PC-3 (cell line): ENCODE data around the gene NCS1. TPM values are rescaled to one million over a fixed set of nuclear protein-coding genes. Genes with fewer than 3 reads are reported as not detected.

Source experiments
- ATAC-seq: fragments of 200-7000 bp; cut with Tn5 transposase; 2 replicates; pipeline ENCODE4 v1.9.1; 2020; ENCODE audit warnings: mild to moderate bottlenecking, moderate library complexity
- BruUV-seq: library from RNA; stranded (reverse); fragments of 400-500 nt; replicated peaks from 2 replicates; lab custom pipeline; 2021; lab: Mats Ljungman, UMichigan
- CTCF ChIA-PET: fragments of 300-600 bp; sonication (Branson Sonifier 250); formaldehyde crosslinking; loops from one replicate; lab custom pipeline; 2022; ENCODE audit warnings: antibody characterized with exemption; lab: Charles Lee
- POLR2A ChIA-PET: fragments of 300-600 bp; sonication (Branson Sonifier 250); formaldehyde crosslinking; loops from one replicate; lab custom pipeline; 2022; ENCODE audit warnings: antibody characterized with exemption; ENCODE audit not compliant: unreplicated experiment; lab: Charles Lee
- DNase-seq: peaks from one replicate; pipeline ENCODE4 v3.0.0-alpha.2; 2015
- H2AFZ ChIP-seq: fragments of 300-600 bp; sonication (generic); 2 replicates; pipeline ENCODE4 v1.6.0; 2016; ENCODE audit warnings: antibody characterized with exemption, low read length
- H3F3A ChIP-seq: fragments of 300-600 bp; sonication (generic); one replicate; pipeline ENCODE4 v1.6.0; 2017; ENCODE audit warnings: antibody characterized with exemption, low read length, control low read depth, mild to moderate bottlenecking; ENCODE audit not compliant: unreplicated experiment
- H3K27ac ChIP-seq: fragments of 300-600 bp; sonication (generic); 2 replicates; pipeline ENCODE4 v1.5.1; 2016; ENCODE audit warnings: mild to moderate bottlenecking, low read length
- H3K27me3 ChIP-seq: fragments of 300-600 bp; sonication (generic); 2 replicates; pipeline ENCODE4 v1.6.1; 2016; ENCODE audit warnings: low read length, mixed read lengths
- H3K36me3 ChIP-seq: fragments of 300-600 bp; sonication (generic); 2 replicates; pipeline ENCODE4 v1.6.1; 2016; ENCODE audit warnings: low read depth, mixed run types, low read length, mixed read lengths
- H3K4me1 ChIP-seq: fragments of 300-600 bp; sonication (generic); 2 replicates; pipeline ENCODE4 v1.5.1; 2016; ENCODE audit warnings: low read length; ENCODE audit not compliant: insufficient read depth
- H3K4me2 ChIP-seq: fragments of 300-600 bp; sonication (generic); 2 replicates; pipeline ENCODE4 v1.6.0; 2016; ENCODE audit warnings: low read length
- H3K4me3 ChIP-seq: fragments of 300-600 bp; sonication (generic); 2 replicates; pipeline ENCODE4 v1.5.1; 2016; ENCODE audit warnings: mild to moderate bottlenecking, low read length, mixed read lengths
- H3K79me2 ChIP-seq: fragments of 300-600 bp; sonication (generic); 2 replicates; pipeline ENCODE4 v1.6.1; 2017; ENCODE audit warnings: low read length, mixed read lengths
- H3K9ac ChIP-seq: fragments of 300-600 bp; sonication (generic); 2 replicates; pipeline ENCODE4 v1.6.0; 2016; ENCODE audit warnings: mild to moderate bottlenecking, low read length
- H3K9me2 ChIP-seq: fragments of 300-600 bp; sonication (generic); replicated peaks from 2 replicates; pipeline ENCODE4 v1.6.1; 2016; ENCODE audit warnings: mixed run types, low read length, mixed read lengths
- H3K9me3 ChIP-seq: fragments of 300-600 bp; sonication (generic); 2 replicates; pipeline ENCODE4 v1.6.1; 2016; ENCODE audit warnings: low read length, mixed read lengths
- H4K20me1 ChIP-seq: fragments of 300-600 bp; sonication (generic); 2 replicates; pipeline ENCODE4 v1.6.1; 2016; ENCODE audit warnings: low read length, mixed read lengths
- EZH2 ChIP-seq: fragments of 300-600 bp; sonication (generic); IDR thresholded peaks from one replicate; pipeline ENCODE4 v1.6.1; 2017; ENCODE audit warnings: antibody characterized with exemption, mild to moderate bottlenecking, low read length; ENCODE audit not compliant: unreplicated experiment
- EZH2phosphoT487 ChIP-seq: fragments of 300-600 bp; sonication (generic); IDR thresholded peaks from 2 replicates; pipeline ENCODE4 v1.6.1; 2018; ENCODE audit warnings: mild to moderate bottlenecking, antibody characterized with exemption, low read length, borderline replicate concordance
- intact Hi-C: fragments of 100-400 bp; cut with micrococcal nuclease; formaldehyde crosslinking; loops from 2 replicates; pipeline ENCODE4 v1.9.0; 2023
- total RNA-seq: library from RNA; depleted of rRNA; stranded (reverse); fragments of >200 nt; gene quantifications from 2 replicates; pipeline ENCODE4 v1.2.3, GENCODE V29; 2014
- TF ChIP-seq, protein P1 (sequence below): fragments of 300-600 bp; sonication (generic); conservative IDR thresholded peaks from 2 replicates; pipeline ENCODE4 v1.5.1; 2017; ENCODE audit warnings: antibody characterized with exemption, low read depth, mild to moderate bottlenecking, low read length

Gene NCS1
- total RNA-seq, 1 experiment from 2014 or later = 14.0 TPM

DNA sequence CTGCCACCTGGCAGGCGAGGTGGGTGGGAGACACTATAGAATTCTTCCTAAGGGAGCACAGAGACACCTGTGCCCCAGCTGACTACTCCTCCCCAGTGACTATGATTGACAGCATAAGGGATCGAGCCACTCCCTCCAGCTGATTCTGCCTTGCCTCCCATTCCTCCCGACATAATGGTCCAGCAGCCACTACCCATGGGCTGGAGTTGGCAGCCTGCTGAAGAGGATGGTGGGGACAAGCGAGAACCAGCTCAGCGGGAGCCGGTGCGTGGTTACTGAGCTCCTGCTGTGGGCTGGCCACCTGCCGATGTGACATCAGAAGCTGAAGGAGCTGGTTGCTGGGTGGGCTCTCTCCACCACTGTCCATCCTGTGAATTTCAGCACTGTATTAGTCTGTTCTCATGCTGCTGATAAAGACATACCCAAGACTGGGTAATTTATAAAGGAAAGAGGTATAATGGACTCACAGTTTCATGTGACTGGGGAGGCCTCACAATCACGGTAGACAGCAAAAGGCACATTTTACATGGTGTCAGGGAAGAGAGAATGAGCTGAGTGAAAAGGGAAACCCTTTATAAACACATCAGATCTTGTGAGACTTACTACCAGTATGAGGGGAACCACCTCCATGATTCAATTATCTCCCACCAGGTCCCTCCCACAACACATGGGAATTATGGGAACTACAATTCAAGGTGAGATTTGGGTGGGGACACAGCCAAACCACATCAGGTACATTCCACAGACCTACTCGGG, 12.1 kb upstream of the NCS1 start:
- Histone ChIP-seq H3F3A (no peaks in the 10 kb centered on the region), H3K4me2 (no peak overlapping the region), H3K9ac (no peak overlapping the region), H3K9me2 (no peaks in the 10 kb centered on the region), H3K4me1 (no peaks in the 10 kb centered on the region), H2AFZ (no peak overlapping the region), H3K9me3 (no peaks in the 10 kb centered on the region), H4K20me1 (no peaks in the 10 kb centered on the region), H3K79me2 (no peaks in the 10 kb centered on the region), H3K27ac (no peak overlapping the region), H3K27me3 (no peaks in the 10 kb centered on the region), H3K36me3 (no peaks in the 10 kb centered on the region), H3K4me3 (no peak overlapping the region)
- intact Hi-C loops = no loop called here
- ChIA-PET POLR2A (no interaction called here), CTCF (interaction anchor here (0.6 kb wide), 1 partner anchor 240 kb away, joined by 3 read pairs; no protein-coding TSS in a partner anchor)
- DNase-seq (no peak), ATAC-seq (no peak)
- BruUV-seq = no TSS peak
- TF ChIP-seq, protein P1, sequence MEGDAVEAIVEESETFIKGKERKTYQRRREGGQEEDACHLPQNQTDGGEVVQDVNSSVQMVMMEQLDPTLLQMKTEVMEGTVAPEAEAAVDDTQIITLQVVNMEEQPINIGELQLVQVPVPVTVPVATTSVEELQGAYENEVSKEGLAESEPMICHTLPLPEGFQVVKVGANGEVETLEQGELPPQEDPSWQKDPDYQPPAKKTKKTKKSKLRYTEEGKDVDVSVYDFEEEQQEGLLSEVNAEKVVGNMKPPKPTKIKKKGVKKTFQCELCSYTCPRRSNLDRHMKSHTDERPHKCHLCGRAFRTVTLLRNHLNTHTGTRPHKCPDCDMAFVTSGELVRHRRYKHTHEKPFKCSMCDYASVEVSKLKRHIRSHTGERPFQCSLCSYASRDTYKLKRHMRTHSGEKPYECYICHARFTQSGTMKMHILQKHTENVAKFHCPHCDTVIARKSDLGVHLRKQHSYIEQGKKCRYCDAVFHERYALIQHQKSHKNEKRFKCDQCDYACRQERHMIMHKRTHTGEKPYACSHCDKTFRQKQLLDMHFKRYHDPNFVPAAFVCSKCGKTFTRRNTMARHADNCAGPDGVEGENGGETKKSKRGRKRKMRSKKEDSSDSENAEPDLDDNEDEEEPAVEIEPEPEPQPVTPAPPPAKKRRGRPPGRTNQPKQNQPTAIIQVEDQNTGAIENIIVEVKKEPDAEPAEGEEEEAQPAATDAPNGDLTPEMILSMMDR = no peak
- no peak for TF ChIP-seq EZH2phosphoT487

DNA sequence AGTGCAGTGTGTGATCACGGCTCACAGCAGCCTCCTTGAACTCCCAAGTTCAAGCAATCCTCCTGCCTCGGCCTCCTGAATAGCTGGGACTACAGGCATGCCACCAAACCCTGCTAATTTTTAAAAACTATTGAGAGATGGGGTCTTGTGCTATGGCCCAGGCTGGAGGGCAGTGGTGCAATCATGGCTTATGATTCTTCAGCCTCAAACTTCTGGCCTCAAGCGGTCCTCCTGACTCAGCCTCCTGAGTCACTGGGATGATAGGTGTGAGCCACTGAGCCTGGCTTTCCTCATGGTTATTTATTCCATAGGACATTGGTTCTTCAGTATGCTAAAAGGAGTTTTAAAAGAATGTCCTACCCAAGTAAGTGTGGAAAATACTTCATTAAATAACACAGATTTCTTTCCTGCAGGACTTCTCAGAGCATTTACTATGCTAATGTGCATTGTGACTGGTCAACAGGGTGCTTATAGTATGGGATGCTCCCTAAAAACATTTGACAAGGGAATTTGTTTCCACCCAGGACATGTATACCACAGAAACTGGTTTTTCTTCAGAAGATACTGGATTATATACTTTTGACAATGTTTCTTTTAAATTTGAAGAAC, 11.2 kb upstream of the NCS1 start:
- H3K27ac ChIP-seq = no peak overlapping the region
- H3K4me1 ChIP-seq = no peaks in the 10 kb centered on the region
- no peak overlapping the region for H3K4me2 ChIP-seq
- H3K9ac ChIP-seq = no peak overlapping the region
- no peaks in the 10 kb centered on the region for H3K27me3 ChIP-seq
- POLR2A ChIA-PET = no interaction called here
- no peak for DNase-seq
- no peaks in the 10 kb centered on the region for H3K79me2 ChIP-seq
- no peaks in the 10 kb centered on the region for H3F3A ChIP-seq
- H3K9me2 ChIP-seq = no peaks in the 10 kb centered on the region
- no peaks in the 10 kb centered on the region for H3K9me3 ChIP-seq
- H3K36me3 ChIP-seq = no peaks in the 10 kb centered on the region
- TF ChIP-seq EZH2phosphoT487 = no peak
- TF ChIP-seq, protein P1 = no peak
- TF ChIP-seq EZH2 = no peak
- no peak overlapping the region for H2AFZ ChIP-seq
- no peak overlapping the region for H3K4me3 ChIP-seq
- no peak for ATAC-seq
- BruUV-seq = no TSS peak
- CTCF ChIA-PET = no interaction called here
- no peaks in the 10 kb centered on the region for H4K20me1 ChIP-seq
- intact Hi-C loops = no loop called here

- no peak for DNase-seq
- no peak overlapping the region for H3K4me2 ChIP-seq
- no peak for ATAC-seq
- no peak overlapping the region for H2AFZ ChIP-seq
- intact Hi-C loops = no loop called here
- H3K9me3 ChIP-seq = no peaks in the 10 kb centered on the region
- H3K4me3 ChIP-seq = no peak overlapping the region
- H3F3A ChIP-seq = no peaks in the 10 kb centered on the region
- TF ChIP-seq, protein P1 = no peak
- TF ChIP-seq EZH2 = no peak
- no peak for TF ChIP-seq EZH2phosphoT487
- H3K4me1 ChIP-seq = no peaks in the 10 kb centered on the region
- H4K20me1 ChIP-seq = no peaks in the 10 kb centered on the region
- no peaks in the 10 kb centered on the region for H3K9me2 ChIP-seq
- no peaks in the 10 kb centered on the region for H3K79me2 ChIP-seq
- BruUV-seq = no TSS peak
- no peak overlapping the region for H3K27ac ChIP-seq
- ChIA-PET POLR2A (no interaction called here), CTCF (no interaction called here)
- no peak overlapping the region for H3K9ac ChIP-seq
- no peaks in the 10 kb centered on the region for H3K27me3 ChIP-seq
- H3K36me3 ChIP-seq = no peaks in the 10 kb centered on the region
Measured at GRCh38 chr9:130165579-130165978, 6.6 kb upstream of the NCS1 start.
